A549 (cell line): ENCODE data around the gene LPO. TPM values are rescaled to one million over a fixed set of nuclear protein-coding genes. Genes with fewer than 3 reads are reported as not detected.

Experiments
- ATAC-seq, 2 experiments: fragments of 200-7000 bp in 1 of 2; fragments of >200 bp in 1 of 2; cut with Nextera tagmentation in 1 of 2; cut with Tn5 transposase in 1 of 2; 3 replicates each; pipeline versions ENCODE4 v1.8.0 to v1.9.1; 2018 to 2020; ENCODE audit warnings: mild to moderate bottlenecking in 1 of 2, moderate library complexity in 1 of 2
- CTCF ChIA-PET: fragments of 300-600 bp; sonication (Branson Sonifier 250); formaldehyde crosslinking; extraction: SDS; loops from one replicate; lab custom pipeline; 2021; ENCODE audit warnings: antibody characterized with exemption, inconsistent platforms; lab: Yijun Ruan, JAX
- POLR2A ChIA-PET: fragments of 350-600 bp; formaldehyde crosslinking; extraction: SDS; loops from one replicate; lab custom pipeline; 2021; ENCODE audit warnings: antibody characterized with exemption, inconsistent platforms; lab: Yijun Ruan, JAX
- DNase-seq, 2 experiments: peaks; one replicate each; pipeline versions ENCODE4 v3.0.0 to v3.0.0-alpha.2; 2011 to 2016; ENCODE audit warnings: low read depth in 1 of 2, low spot score in 1 of 2
- FAIRE-seq: peaks from 2 replicates; lab custom pipeline; 2011; peaks lifted over from hg19 to GRCh38; lab: Jason Lieb, UNC
- H3K27ac ChIP-seq, 2 experiments: fragments of >200 bp; sonication (Bioruptor Twin); formaldehyde crosslinking; 3 replicates each; pipeline ENCODE4 v1.5.1; 2016 to 2017
- H3K4me1 ChIP-seq: fragments of >200 bp; sonication (Bioruptor Twin); formaldehyde crosslinking; 3 replicates; pipeline ENCODE4 v1.6.1; 2016
- H3K4me2 ChIP-seq: fragments of >200 bp; sonication (Bioruptor Twin); formaldehyde crosslinking; 3 replicates; pipeline ENCODE4 v1.6.1; 2016
- H3K4me3 ChIP-seq: fragments of >200 bp; sonication (Bioruptor Twin); formaldehyde crosslinking; 3 replicates; pipeline ENCODE4 v1.5.1; 2016
- H3K9me3 ChIP-seq: fragments of >200 bp; sonication (Bioruptor Twin); formaldehyde crosslinking; 3 replicates; pipeline ENCODE4 v1.6.1; 2016
- BHLHE40 ChIP-seq: IDR thresholded peaks from 2 replicates; pipeline ENCODE4 v1.6.1; 2012; ENCODE audit warnings: low read depth, low read length, inconsistent platforms
- CBX8 ChIP-seq: fragments of 200-600 bp; sonication (generic); IDR thresholded peaks from 2 replicates; pipeline ENCODE4 v1.6.1; 2016
- CHD2 ChIP-seq: fragments of 150-350 bp; IDR thresholded peaks from 2 replicates; pipeline ENCODE4 v1.6.1; 2014; ENCODE audit warnings: low read length; ENCODE audit not compliant: partially characterized antibody
- EHMT2 ChIP-seq: fragments of 200-600 bp; sonication (generic); IDR thresholded peaks from 2 replicates; pipeline ENCODE4 v1.6.1; 2016; ENCODE audit warnings: antibody characterized with exemption, low read depth, mild to moderate bottlenecking, moderate library complexity
- GATA3 ChIP-seq: IDR thresholded peaks from 2 replicates; pipeline ENCODE4 v1.6.1; 2012; ENCODE audit warnings: borderline replicate concordance
- HOXA7 ChIP-seq: fragments of 250-450 bp; sonication (Bioruptor Pico); IDR thresholded peaks from 2 replicates; pipeline ENCODE4 v1.5.0; 2020; ENCODE audit warnings: mild to moderate bottlenecking, moderate library complexity
- JUN ChIP-seq, 2 experiments: fragments of >200 bp; sonication (Bioruptor Twin); formaldehyde crosslinking; IDR thresholded peaks; 2 replicates in 1 of 2; 3 replicates in 1 of 2; pipeline ENCODE4 v1.6.1; 2016 to 2017
- JUNB ChIP-seq: fragments of >200 bp; sonication (Bioruptor Twin); formaldehyde crosslinking; IDR thresholded peaks from 2 replicates; pipeline ENCODE4 v1.6.1; 2016
- MAFK ChIP-seq: fragments of 450-650 bp; IDR thresholded peaks from 2 replicates; pipeline ENCODE4 v1.6.1; 2014; ENCODE audit not compliant: partially characterized antibody
- MAZ ChIP-seq: fragments of 150-350 bp; IDR thresholded peaks from 2 replicates; pipeline ENCODE4 v1.6.1; 2014; ENCODE audit warnings: antibody characterized with exemption, low read depth, low read length, borderline replicate concordance
- NFE2L2 ChIP-seq: fragments of 150-350 bp; conservative IDR thresholded peaks from 2 replicates; pipeline ENCODE4 v1.6.1; 2014; ENCODE audit warnings: low read length
- NPAS2 ChIP-seq: fragments of 250-450 bp; sonication (Bioruptor Pico); IDR thresholded peaks from 2 replicates; pipeline ENCODE4 v1.8.0; 2022; ENCODE audit warnings: mild to moderate bottlenecking, moderate library complexity, borderline replicate concordance
- RAD21 ChIP-seq, 2 experiments: fragments of >200 bp in 1 of 2; sonication (Bioruptor Twin) in 1 of 2; formaldehyde crosslinking in 1 of 2; IDR thresholded peaks in 1 of 2; conservative IDR thresholded peaks in 1 of 2; 2 replicates in 1 of 2; 3 replicates in 1 of 2; pipeline ENCODE4 v1.6.1; 2012 to 2018; ENCODE audit warnings: inconsistent platforms in 1 of 2
- RCOR1 ChIP-seq: fragments of 150-350 bp; IDR thresholded peaks from 2 replicates; pipeline ENCODE4 v1.6.1; 2014; ENCODE audit warnings: antibody characterized with exemption, low read length, low read depth
- RNF2 ChIP-seq: fragments of 200-600 bp; sonication (generic); IDR thresholded peaks from 2 replicates; pipeline ENCODE4 v1.6.1; 2016; ENCODE audit warnings: low read depth, mild to moderate bottlenecking, antibody characterized with exemption, moderate library complexity, borderline replicate concordance
- SREBF2 ChIP-seq: fragments of 450-650 bp; IDR thresholded peaks from 2 replicates; pipeline ENCODE4 v1.6.1; 2014; ENCODE audit warnings: mild to moderate bottlenecking, moderate library complexity
- TP53 ChIP-seq: fragments of 250-450 bp; sonication (Bioruptor Pico); IDR thresholded peaks from 2 replicates; pipeline ENCODE4 v1.5.0; 2021; ENCODE audit warnings: mild to moderate bottlenecking, moderate library complexity
- ZFP36 ChIP-seq: fragments of 450-650 bp; IDR thresholded peaks from 2 replicates; pipeline ENCODE4 v1.6.1; 2014; ENCODE audit warnings: borderline replicate concordance; ENCODE audit not compliant: partially characterized antibody
- WGBS: methylation state at CpG from one replicate; pipeline ENCODE4 v1.1.6; 2017; ENCODE audit errors: missing lambda C conversion rate; 5-methylcytosine and 5-hydroxymethylcytosine counted together
- polyA plus RNA-seq, 4 experiments: library from polyadenylated mRNA; depleted of rRNA in 3 of 4; stranded (reverse); fragments of >200 nt; fragmentation: RNase III in 1 of 4; extraction: RNeasy Plus Mini Kit Qiagen cat#74134 plus additional on column Dnase treatment in 1 of 4; gene quantifications; 2 replicates in 3 of 4; 3 replicates in 1 of 4; pipeline ENCODE4 v1.2.3, GENCODE V29; 2011 to 2017
- TF ChIP-seq, protein P1 (sequence below): fragments of 250-450 bp; sonication (Bioruptor Pico); IDR thresholded peaks from 2 replicates; pipeline ENCODE4 v1.5.0; 2020; ENCODE audit warnings: low read depth, mild to moderate bottlenecking, moderate library complexity
- TF ChIP-seq, protein P2 (sequence below): IDR thresholded peaks from 2 replicates; pipeline ENCODE4 v1.6.1; 2012
- TF ChIP-seq, protein P3 (sequence below): fragments of 450-650 bp; IDR thresholded peaks from 2 replicates; pipeline ENCODE4 v1.6.1; 2014; ENCODE audit warnings: antibody characterized with exemption
- TF ChIP-seq, protein P4 (sequence below): fragments of >200 bp; sonication (Bioruptor Twin); formaldehyde crosslinking; IDR thresholded peaks from 2 replicates; pipeline ENCODE4 v1.6.1; 2016
- TF ChIP-seq, protein P5 (sequence below): fragments of 150-350 bp; IDR thresholded peaks from 2 replicates; pipeline ENCODE4 v1.6.1; 2014; ENCODE audit warnings: low read depth, mild to moderate bottlenecking, low read length
- TF ChIP-seq, protein P6 (sequence below): IDR thresholded peaks from 2 replicates; pipeline ENCODE4 v1.6.1; 2012

Gene LPO
- polyA plus RNA-seq, 2 of the 4 experiments (the other 2 are of a cell fraction), result not detected

DNA sequence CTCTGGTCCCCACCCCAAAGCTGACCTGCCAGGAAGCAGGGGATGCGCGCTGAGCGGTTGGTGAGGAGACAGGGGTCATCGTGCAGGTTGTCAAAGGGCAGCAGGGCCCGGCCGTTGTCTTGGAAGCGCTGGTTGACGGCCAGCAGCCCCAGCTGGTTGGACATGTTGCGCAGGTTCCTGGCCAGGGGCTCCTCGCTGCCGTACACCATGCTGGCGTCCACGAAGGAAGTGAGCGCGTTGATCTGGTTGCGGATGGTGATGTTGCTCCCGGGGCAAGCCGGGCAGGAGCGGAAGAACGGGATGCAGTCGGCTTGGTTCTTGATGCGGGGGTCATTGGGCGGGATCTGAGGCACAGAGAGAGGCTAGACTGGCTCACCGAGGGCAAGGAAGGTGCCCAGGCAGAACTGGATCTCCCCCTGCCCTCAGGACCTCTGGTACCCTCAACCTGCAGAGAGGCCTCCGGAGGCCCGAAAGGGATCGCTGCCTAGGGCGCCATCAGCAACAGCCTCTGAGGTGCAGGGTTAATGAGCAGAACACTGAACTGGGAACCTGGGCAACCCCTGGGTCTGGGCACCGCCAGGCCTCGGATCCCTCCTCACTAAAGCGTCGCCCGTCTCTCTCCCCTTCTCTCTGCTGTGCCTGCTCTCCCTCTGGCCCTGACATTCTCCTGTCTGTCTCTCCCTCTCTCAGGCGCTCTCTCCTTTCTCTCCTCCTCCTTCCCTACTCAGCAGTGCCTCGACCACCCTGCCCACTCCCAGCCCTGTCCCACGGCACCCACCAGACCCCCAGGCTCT lies 39.6 kb downstream of the LPO start:
- Histone ChIP-seq H3K4me3 (no peak overlapping the region), H3K4me1 (no peaks in the 10 kb centered on the region), H3K4me2 (no peak overlapping the region)
- CTCF ChIA-PET, result interaction anchor here (1.0 to 1.5 kb wide), 2 partner anchors 10 to 13 kb away, joined by 3 read pairs; no protein-coding TSS in a partner anchor
- DNase-seq (no peak), FAIRE-seq (no peak)
- no peak for TF ChIP-seq EHMT2
- TF ChIP-seq JUNB, result no peak
- TF ChIP-seq CHD2, result no peak
- no peak for TF ChIP-seq GATA3
- TF ChIP-seq, all 56 proteins: peak for 0
- POLR2A ChIA-PET, result no interaction called here
- Histone ChIP-seq H3K27ac (no peak overlapping the region), H3K9me3 (no peaks in the 10 kb centered on the region)
- peak in 1 of 2 experiments; percentile 13; a peak in 3 of 6 replicates for ATAC-seq
- 63% methylated on average over 35 of the region's 36 CpGs for WGBS

DNA sequence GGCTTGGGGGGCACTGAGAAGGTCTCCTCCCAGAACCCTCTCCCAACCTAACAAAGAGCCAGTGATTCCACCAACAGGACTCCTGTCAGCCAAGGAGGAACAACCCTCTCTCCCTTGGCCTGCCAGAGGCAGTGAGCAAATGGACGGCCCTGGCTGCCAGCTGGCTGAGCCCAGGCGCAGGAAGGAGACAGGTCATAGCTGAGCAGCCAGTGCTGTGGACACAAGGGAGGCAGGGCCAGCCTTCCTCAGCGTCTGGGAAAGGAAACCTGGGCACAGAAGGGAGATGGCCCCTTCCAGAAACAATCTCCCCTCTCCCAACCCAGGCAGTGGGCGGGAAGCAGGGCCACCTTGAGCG lies 40.3 kb downstream of the LPO start:
- Histone ChIP-seq H3K9me3 (no peaks in the 10 kb centered on the region), H3K4me2 (no peak overlapping the region), H3K4me3 (no peak overlapping the region), H3K27ac (no peak overlapping the region), H3K4me1 (no peaks in the 10 kb centered on the region)
- 34% methylated on average over 5 of the region's 5 CpGs for WGBS
- ChIA-PET POLR2A (no interaction called here), CTCF (interaction anchor here (0.5 to 1.9 kb wide), 3 partner anchors 10 to 906 kb away, joined by 3 to 6 read pairs (median 4); no protein-coding TSS in a partner anchor)
- no peak for TF ChIP-seq RCOR1
- no peak for TF ChIP-seq BHLHE40
- TF ChIP-seq MAZ, result no peak
- no peak for TF ChIP-seq RAD21 (conservative IDR thresholded peaks at IDR 0.05 in 1 of 2, IDR thresholded peaks at IDR 0.05 in 1 of 2)
- TF ChIP-seq, protein P1, sequence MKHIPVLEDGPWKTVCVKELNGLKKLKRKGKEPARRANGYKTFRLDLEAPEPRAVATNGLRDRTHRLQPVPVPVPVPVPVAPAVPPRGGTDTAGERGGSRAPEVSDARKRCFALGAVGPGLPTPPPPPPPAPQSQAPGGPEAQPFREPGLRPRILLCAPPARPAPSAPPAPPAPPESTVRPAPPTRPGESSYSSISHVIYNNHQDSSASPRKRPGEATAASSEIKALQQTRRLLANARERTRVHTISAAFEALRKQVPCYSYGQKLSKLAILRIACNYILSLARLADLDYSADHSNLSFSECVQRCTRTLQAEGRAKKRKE, result no peak
- TF ChIP-seq, protein P2, sequence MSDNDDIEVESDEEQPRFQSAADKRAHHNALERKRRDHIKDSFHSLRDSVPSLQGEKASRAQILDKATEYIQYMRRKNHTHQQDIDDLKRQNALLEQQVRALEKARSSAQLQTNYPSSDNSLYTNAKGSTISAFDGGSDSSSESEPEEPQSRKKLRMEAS, result no peak
- TF ChIP-seq CBX8, result no peak
- ATAC-seq (peak; percentile 24 to 30; a peak in 3 of 6 replicates), FAIRE-seq (no peak), DNase-seq (no peak)

DNA sequence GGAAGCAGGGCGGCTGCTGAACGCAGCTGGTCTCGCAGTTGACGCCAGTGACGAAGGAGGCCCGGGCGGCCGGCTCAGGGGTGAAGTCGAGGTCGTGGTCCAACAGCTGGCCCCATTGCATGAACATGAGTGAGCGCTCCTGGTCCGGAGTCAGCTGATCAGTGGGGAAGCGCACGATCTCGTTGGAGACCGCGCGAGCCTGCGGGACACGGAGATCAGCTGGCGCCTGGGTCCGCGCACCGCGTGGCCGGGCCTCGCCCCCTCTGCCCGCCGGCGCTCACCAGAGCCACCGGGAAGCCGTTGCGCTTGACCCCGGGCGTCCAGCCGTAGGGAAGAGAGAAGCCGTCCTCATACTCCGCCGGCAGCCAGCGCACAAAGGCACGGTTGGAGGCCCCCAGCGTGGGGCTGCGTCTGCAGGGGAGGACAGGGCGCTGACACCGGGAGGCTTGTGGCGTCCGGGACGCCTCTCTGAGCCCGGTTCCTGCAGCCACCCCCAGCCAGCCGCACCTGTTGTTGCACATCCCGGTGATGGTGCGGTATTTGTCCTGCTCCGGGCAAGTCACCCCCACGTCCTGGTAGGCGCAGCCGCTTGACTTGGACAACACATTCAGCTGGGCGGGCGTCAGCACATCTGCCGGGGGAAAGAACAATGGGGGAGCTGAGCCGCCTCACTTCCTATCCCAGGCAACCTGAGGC lies 40.8 kb downstream of the LPO start:
- ATAC-seq (no peak), FAIRE-seq (no peak), DNase-seq (no peak)
- H3K27ac ChIP-seq, result no peak overlapping the region
- H3K4me3 ChIP-seq, result no peak overlapping the region
- H3K9me3 ChIP-seq, result no peaks in the 10 kb centered on the region
- H3K4me1 ChIP-seq, result no peaks in the 10 kb centered on the region
- TF ChIP-seq, protein P3, sequence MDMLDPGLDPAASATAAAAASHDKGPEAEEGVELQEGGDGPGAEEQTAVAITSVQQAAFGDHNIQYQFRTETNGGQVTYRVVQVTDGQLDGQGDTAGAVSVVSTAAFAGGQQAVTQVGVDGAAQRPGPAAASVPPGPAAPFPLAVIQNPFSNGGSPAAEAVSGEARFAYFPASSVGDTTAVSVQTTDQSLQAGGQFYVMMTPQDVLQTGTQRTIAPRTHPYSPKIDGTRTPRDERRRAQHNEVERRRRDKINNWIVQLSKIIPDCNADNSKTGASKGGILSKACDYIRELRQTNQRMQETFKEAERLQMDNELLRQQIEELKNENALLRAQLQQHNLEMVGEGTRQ, result no peak
- TF ChIP-seq HOXA7 (CRISPR knock-in tag) (no peak), NPAS2 (no peak)
- CTCF ChIA-PET, result interaction anchor here (0.5 to 2.1 kb wide), 6 partner anchors 10 to 906 kb away, joined by 3 to 10 read pairs (median 4); no protein-coding TSS in a partner anchor
- H3K4me2 ChIP-seq, result no peak overlapping the region
- 64% methylated on average over 47 of the region's 60 CpGs for WGBS
- POLR2A ChIA-PET, result no interaction called here

DNA sequence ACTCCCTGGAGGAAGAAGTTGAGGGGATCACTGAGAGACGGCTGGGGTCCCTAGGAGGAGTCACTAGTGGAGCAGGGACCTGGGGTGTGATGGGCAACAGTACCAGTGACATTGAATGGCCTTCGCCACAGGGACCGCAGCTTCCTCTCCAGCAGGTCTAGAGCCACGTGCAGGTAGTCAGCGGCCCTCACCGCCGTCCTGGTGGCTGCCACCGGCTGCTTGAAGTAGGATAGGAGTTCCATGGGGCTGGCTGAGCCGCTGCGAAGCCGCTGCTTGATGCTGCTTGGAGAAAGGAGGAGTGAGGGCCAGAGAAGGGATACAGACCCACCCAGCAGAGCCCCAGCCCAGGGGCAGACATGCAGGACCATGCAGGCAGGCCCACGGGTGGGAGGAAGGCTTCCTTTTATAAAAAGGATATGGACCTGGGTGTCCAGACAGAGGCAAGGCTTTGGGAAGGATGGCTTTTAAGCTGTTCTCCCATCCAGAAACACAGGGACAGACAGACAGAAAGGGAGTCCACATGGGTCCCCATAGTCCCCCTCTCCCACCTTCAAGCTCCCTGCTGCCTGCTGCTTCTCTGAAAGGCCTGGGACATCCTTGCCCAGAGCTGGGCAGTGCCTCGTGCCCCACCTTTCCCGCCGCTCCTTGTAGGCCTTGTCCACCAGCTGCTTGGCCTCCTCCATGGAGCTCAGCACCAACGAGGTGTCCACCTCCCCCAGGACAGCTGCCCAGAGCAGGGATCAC lies 41.5 kb downstream of the LPO start:
- no peak overlapping the region for H3K4me2 ChIP-seq
- ChIA-PET CTCF (interaction anchor here (0.6 to 3.0 kb wide), 6 partner anchors 8 to 38 kb away, joined by 3 to 10 read pairs (median 5); no protein-coding TSS in a partner anchor), POLR2A (no interaction called here)
- H3K4me1 ChIP-seq, result no peaks in the 10 kb centered on the region
- 48% methylated on average over 16 of the region's 16 CpGs for WGBS
- FAIRE-seq (no peak), DNase-seq (no peak), ATAC-seq (0 out of 6 replicates have a peak, but pooled peaks of 1 of the 2 experiments have one; percentile 7)
- no peaks in the 10 kb centered on the region for H3K9me3 ChIP-seq
- H3K4me3 ChIP-seq, result no peak overlapping the region
- no peak overlapping the region for H3K27ac ChIP-seq
- TF ChIP-seq, protein P4, sequence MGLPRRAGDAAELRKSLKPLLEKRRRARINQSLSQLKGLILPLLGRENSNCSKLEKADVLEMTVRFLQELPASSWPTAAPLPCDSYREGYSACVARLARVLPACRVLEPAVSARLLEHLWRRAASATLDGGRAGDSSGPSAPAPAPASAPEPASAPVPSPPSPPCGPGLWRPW, result no peak
- TF ChIP-seq ZFP36 (no peak), RNF2 (no peak), NFE2L2 (no peak), TP53 (CRISPR knock-in tag) (no peak), MAFK (no peak), MAZ (no peak), SREBF2 (no peak), JUN (IDR thresholded peaks at IDR 0.05) (no peak)
- TF ChIP-seq, protein P5, sequence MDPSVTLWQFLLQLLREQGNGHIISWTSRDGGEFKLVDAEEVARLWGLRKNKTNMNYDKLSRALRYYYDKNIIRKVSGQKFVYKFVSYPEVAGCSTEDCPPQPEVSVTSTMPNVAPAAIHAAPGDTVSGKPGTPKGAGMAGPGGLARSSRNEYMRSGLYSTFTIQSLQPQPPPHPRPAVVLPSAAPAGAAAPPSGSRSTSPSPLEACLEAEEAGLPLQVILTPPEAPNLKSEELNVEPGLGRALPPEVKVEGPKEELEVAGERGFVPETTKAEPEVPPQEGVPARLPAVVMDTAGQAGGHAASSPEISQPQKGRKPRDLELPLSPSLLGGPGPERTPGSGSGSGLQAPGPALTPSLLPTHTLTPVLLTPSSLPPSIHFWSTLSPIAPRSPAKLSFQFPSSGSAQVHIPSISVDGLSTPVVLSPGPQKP, result no peak
- TF ChIP-seq, protein P6, sequence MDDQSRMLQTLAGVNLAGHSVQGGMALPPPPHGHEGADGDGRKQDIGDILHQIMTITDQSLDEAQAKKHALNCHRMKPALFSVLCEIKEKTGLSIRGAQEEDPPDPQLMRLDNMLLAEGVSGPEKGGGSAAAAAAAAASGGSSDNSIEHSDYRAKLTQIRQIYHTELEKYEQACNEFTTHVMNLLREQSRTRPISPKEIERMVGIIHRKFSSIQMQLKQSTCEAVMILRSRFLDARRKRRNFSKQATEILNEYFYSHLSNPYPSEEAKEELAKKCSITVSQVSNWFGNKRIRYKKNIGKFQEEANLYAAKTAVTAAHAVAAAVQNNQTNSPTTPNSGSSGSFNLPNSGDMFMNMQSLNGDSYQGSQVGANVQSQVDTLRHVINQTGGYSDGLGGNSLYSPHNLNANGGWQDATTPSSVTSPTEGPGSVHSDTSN, result no peak
